ENCODE measurements around the gene AUTS2. TPM values are rescaled to one million over a fixed set of nuclear protein-coding genes. Genes with fewer than 3 reads are reported as not detected.

The AUTS2 gene
- total RNA-seq, 1 experiment from 2014 or later = not detected

DNA sequence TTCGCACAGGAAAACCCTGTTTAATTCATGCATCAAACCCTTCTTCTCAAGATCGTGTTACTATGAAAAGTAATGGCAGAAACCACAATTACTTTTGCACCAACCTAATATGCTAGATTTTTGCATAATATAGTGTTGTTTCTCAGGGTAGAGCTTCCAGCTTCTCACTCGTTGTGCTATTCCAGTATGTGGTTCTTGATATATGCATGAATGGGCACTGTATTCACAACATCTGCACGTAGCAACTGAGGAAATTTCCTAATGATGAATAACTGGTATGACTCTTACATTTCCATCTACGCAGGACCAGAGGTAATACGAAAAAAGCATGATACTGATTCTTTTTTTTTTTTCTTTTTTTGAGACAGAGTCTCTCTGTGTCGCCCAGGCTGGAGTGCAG lies 1207.1 kb downstream of the AUTS2 start:
- Mint-ChIP-seq H3K27me3 (ENCODE audit: unreplicated experiment) (no peaks in the 10 kb centered on the region), H3K9me3 (ENCODE audit: low read depth, unreplicated experiment) (peaks cover 11% of the 10 kb centered on the region), H3K4me1 (ENCODE audit: low read depth, unreplicated experiment) (no peaks in the 10 kb centered on the region), H3K36me3 (ENCODE audit: insufficient read depth, unreplicated experiment) (no peaks in the 10 kb centered on the region), H3K27ac (ENCODE audit: unreplicated experiment) (no peak overlapping the region), H3K4me3 (ENCODE audit: low read depth, unreplicated experiment) (no peak overlapping the region)
- CTCF ChIA-PET = no interaction called here
- intact Hi-C loops (cut with micrococcal nuclease; ENCODE audit: unreplicated experiment) = no loop called here
- no TSS peak for BruUV-seq (replicated peaks)
- no peak for DNase-seq
- TF ChIP-seq, protein P1, sequence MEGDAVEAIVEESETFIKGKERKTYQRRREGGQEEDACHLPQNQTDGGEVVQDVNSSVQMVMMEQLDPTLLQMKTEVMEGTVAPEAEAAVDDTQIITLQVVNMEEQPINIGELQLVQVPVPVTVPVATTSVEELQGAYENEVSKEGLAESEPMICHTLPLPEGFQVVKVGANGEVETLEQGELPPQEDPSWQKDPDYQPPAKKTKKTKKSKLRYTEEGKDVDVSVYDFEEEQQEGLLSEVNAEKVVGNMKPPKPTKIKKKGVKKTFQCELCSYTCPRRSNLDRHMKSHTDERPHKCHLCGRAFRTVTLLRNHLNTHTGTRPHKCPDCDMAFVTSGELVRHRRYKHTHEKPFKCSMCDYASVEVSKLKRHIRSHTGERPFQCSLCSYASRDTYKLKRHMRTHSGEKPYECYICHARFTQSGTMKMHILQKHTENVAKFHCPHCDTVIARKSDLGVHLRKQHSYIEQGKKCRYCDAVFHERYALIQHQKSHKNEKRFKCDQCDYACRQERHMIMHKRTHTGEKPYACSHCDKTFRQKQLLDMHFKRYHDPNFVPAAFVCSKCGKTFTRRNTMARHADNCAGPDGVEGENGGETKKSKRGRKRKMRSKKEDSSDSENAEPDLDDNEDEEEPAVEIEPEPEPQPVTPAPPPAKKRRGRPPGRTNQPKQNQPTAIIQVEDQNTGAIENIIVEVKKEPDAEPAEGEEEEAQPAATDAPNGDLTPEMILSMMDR (IDR thresholded peaks at IDR 0.05; ENCODE audit: unreplicated experiment) = no peak

DNA sequence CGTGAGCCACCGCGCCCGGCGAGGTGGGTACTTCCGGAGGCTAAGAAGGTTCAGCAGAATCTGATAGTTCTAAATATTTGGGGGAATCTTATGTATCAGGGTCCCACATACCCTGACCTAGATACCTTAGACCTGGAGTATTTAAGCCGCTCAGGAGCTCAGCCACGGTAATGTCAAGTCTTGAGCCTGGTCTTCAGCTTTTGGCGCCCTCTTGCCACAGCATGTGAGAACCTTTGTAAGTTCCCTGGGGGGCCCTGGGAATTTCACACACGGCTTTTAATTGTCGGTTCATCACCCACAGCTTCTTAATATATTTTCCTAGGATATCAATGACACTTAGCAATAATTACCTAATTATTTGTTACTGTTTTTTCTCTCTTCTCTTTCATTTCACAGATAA lies 1209.4 kb downstream of the AUTS2 start:
- Mint-ChIP-seq H3K36me3 (ENCODE audit: insufficient read depth, unreplicated experiment) (no peaks in the 10 kb centered on the region), H3K27me3 (ENCODE audit: unreplicated experiment) (no peaks in the 10 kb centered on the region), H3K9me3 (ENCODE audit: low read depth, unreplicated experiment) (peaks cover 3% of the 10 kb centered on the region), H3K4me1 (ENCODE audit: low read depth, unreplicated experiment) (no peaks in the 10 kb centered on the region), H3K4me3 (ENCODE audit: low read depth, unreplicated experiment) (no peak overlapping the region), H3K27ac (ENCODE audit: unreplicated experiment) (no peak overlapping the region)
- intact Hi-C loops (cut with micrococcal nuclease; ENCODE audit: unreplicated experiment) = no loop called here
- CTCF ChIA-PET = no interaction called here
- DNase-seq = no peak
- TF ChIP-seq, protein P1 (IDR thresholded peaks at IDR 0.05; ENCODE audit: unreplicated experiment) = no peak
- no TSS peak for BruUV-seq (replicated peaks)

DNA sequence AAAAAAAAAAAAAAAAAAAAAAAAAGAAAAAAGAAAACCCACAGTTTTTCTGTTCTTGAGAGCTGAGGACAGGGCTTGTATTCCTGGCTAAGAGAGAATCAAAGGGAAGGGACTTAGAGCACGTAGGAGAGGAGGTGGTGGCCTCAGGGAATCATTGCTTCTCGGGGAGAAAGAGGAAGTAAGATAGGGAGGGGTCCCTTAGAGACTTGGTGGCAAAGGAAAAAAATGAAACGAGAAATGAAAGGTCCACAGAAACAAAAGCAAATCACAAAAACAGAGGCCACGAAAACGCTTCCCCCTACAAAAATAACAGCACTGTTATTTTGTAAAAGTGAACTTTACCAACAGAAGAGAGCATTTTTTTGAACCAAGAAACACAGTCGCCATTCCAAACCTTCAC lies 1210.6 kb downstream of the AUTS2 start:
- intact Hi-C loops (cut with micrococcal nuclease; ENCODE audit: unreplicated experiment) = no loop called here
- Mint-ChIP-seq H3K9me3 (ENCODE audit: low read depth, unreplicated experiment) (peaks cover 2% of the 10 kb centered on the region), H3K27ac (ENCODE audit: unreplicated experiment) (no peak overlapping the region), H3K36me3 (ENCODE audit: insufficient read depth, unreplicated experiment) (no peaks in the 10 kb centered on the region), H3K27me3 (ENCODE audit: unreplicated experiment) (no peaks in the 10 kb centered on the region), H3K4me1 (ENCODE audit: low read depth, unreplicated experiment) (no peaks in the 10 kb centered on the region), H3K4me3 (ENCODE audit: low read depth, unreplicated experiment) (no peak overlapping the region)
- no TSS peak for BruUV-seq (replicated peaks)
- TF ChIP-seq, protein P1 (IDR thresholded peaks at IDR 0.05; ENCODE audit: unreplicated experiment) = no peak
- no peak for DNase-seq
- CTCF ChIA-PET = no interaction called here

DNA sequence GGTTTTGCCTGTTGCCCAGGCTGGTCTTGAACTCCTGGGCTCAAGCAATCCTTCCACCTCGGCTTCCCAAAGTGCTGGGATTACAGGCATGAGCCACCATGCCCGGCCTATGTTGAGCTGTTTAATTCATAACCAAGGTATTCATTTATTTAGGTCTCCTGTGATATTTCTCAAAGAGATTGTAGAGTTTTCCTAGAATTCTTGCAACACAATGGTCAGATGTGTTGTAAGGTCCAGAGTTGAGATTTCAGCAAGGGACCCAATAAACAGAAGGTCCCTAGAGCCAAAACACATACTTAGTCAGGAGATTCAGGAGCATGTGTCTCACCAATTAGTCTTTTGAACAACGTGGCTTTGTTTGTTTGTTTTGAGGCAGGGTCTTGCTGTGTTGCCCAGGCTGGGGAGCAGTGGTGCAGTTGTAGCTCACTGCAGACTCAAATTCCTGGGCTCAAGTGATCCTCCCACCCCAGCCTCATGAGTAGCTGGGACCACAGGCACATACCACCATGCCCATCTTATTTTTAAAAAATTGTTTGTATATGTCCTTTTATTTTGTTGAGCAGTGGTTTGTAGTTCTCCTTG lies 1212.4 kb downstream of the AUTS2 start:
- Mint-ChIP-seq H3K9me3 (ENCODE audit: low read depth, unreplicated experiment) (peaks cover 6% of the 10 kb centered on the region), H3K36me3 (ENCODE audit: insufficient read depth, unreplicated experiment) (no peaks in the 10 kb centered on the region), H3K27ac (ENCODE audit: unreplicated experiment) (no peak overlapping the region), H3K4me1 (ENCODE audit: low read depth, unreplicated experiment) (no peaks in the 10 kb centered on the region), H3K4me3 (ENCODE audit: low read depth, unreplicated experiment) (no peak overlapping the region), H3K27me3 (ENCODE audit: unreplicated experiment) (no peaks in the 10 kb centered on the region)
- no TSS peak for BruUV-seq (replicated peaks)
- TF ChIP-seq, protein P1 (IDR thresholded peaks at IDR 0.05; ENCODE audit: unreplicated experiment) = no peak
- CTCF ChIA-PET = interaction anchor here (0.7 kb wide), 1 partner anchor 265 kb away, joined by 3 read pairs; no protein-coding TSS in a partner anchor
- intact Hi-C loops (cut with micrococcal nuclease; ENCODE audit: unreplicated experiment) = no loop called here
- no peak for DNase-seq
